Measurements from ENCODE around the gene PITPNC1. TPM values are rescaled to one million over a fixed set of nuclear protein-coding genes. Genes with fewer than 3 reads are reported as not detected.
"Not testable (repeated sequence)": the region's sequence is repeated elsewhere in the genome, so short reads cannot be mapped to it uniquely, and the experiment has no call there.

Gene PITPNC1
- total RNA-seq, 1 experiment from 2014 or later: 4.2 TPM

- CTCF ChIA-PET: no interaction called here
Observed at GRCh38 chr17:67644061-67644460, 267.0 kb downstream of the PITPNC1 start.

GRCh38 chr17:67645195-67645594, 268.1 kb downstream of the PITPNC1 start:
- H3K27ac Mint-ChIP-seq (ENCODE audit: unreplicated experiment); H3K4me1 ChIP-seq; H3K9me3 Mint-ChIP-seq (ENCODE audit: unreplicated experiment); intact Hi-C loops (cut with micrococcal nuclease; ENCODE audit: unreplicated experiment); H3K4me3 ChIP-seq (ENCODE audit: low read depth, low read length); POLR2A ChIA-PET; H3K27me3 ChIP-seq (replicated peaks; ENCODE audit: control insufficient read depth, insufficient read depth, low read length); DNase-seq; H3K36me3 Mint-ChIP-seq (ENCODE audit: insufficient read depth, unreplicated experiment); H3K27me3 Mint-ChIP-seq (ENCODE audit: insufficient read depth, unreplicated experiment); H3K9me3 ChIP-seq; H3K36me3 ChIP-seq (ENCODE audit: control insufficient read depth, insufficient read depth, low read length); BruUV-seq (replicated peaks); H3K4me3 Mint-ChIP-seq (ENCODE audit: unreplicated experiment); H3K4me1 Mint-ChIP-seq (ENCODE audit: low read depth, unreplicated experiment): not testable (repeated sequence)
- CTCF ChIA-PET: interaction anchor here (0.6 to 1.0 kb wide), 4 partner anchors 43 to 1180 kb away, joined by 4 to 7 read pairs (median 6); no protein-coding TSS in a partner anchor

More at GRCh38 chr17:67644061-67644460, 267.0 kb downstream of the PITPNC1 start:
- DNase-seq: no peak
- H3K27me3 ChIP-seq (replicated peaks; ENCODE audit: control insufficient read depth, insufficient read depth, low read length): no peaks in the 10 kb centered on the region
- peaks cover 11% of the 10 kb centered on the region for H3K4me1 ChIP-seq
- H3K4me1 Mint-ChIP-seq (ENCODE audit: low read depth, unreplicated experiment): no peaks in the 10 kb centered on the region
- H3K9me3 ChIP-seq: no peaks in the 10 kb centered on the region
- POLR2A ChIA-PET: interaction anchor here (0.6 kb wide), 1 partner anchor 23 kb away, joined by 6 read pairs; no protein-coding TSS in a partner anchor
- TF ChIP-seq CTCF (IDR thresholded peaks at IDR 0.05; ENCODE audit: insufficient read depth in 1 of 2, low read depth in 1 of 2, low read length in 1 of 2, severe bottlenecking in 1 of 2, unreplicated experiment in 1 of 2): no peak
- no peak overlapping the region for H3K27ac Mint-ChIP-seq (ENCODE audit: unreplicated experiment)
- BruUV-seq (replicated peaks): no TSS peak
- no peak overlapping the region for H3K4me3 ChIP-seq (ENCODE audit: low read depth, low read length)
- intact Hi-C loops (cut with micrococcal nuclease; ENCODE audit: unreplicated experiment): no loop called here
- no peaks in the 10 kb centered on the region for H3K36me3 ChIP-seq (ENCODE audit: control insufficient read depth, insufficient read depth, low read length)
- no peaks in the 10 kb centered on the region for H3K9me3 Mint-ChIP-seq (ENCODE audit: unreplicated experiment)
- no peak overlapping the region for H3K4me3 Mint-ChIP-seq (ENCODE audit: unreplicated experiment)
- no peaks in the 10 kb centered on the region for H3K36me3 Mint-ChIP-seq (ENCODE audit: insufficient read depth, unreplicated experiment)
- H3K27me3 Mint-ChIP-seq (ENCODE audit: insufficient read depth, unreplicated experiment): no peaks in the 10 kb centered on the region

- TF ChIP-seq CTCF (IDR thresholded peaks at IDR 0.05; ENCODE audit: insufficient read depth in 1 of 2, low read depth in 1 of 2, low read length in 1 of 2, severe bottlenecking in 1 of 2, unreplicated experiment in 1 of 2): no peak
- Mint-ChIP-seq H3K4me1 (ENCODE audit: low read depth, unreplicated experiment) (no peaks in the 10 kb centered on the region), H3K27me3 (ENCODE audit: insufficient read depth, unreplicated experiment) (no peaks in the 10 kb centered on the region), H3K4me3 (ENCODE audit: unreplicated experiment) (no peak overlapping the region), H3K27ac (ENCODE audit: unreplicated experiment) (no peak overlapping the region), H3K36me3 (ENCODE audit: insufficient read depth, unreplicated experiment) (no peaks in the 10 kb centered on the region), H3K9me3 (ENCODE audit: unreplicated experiment) (no peaks in the 10 kb centered on the region)
- Histone ChIP-seq H3K4me1 (no peaks in the 10 kb centered on the region), H3K27me3 (replicated peaks; ENCODE audit: control insufficient read depth, insufficient read depth, low read length) (no peaks in the 10 kb centered on the region), H3K36me3 (ENCODE audit: control insufficient read depth, insufficient read depth, low read length) (no peaks in the 10 kb centered on the region), H3K4me3 (ENCODE audit: low read depth, low read length) (no peak overlapping the region), H3K9me3 (no peaks in the 10 kb centered on the region)
- POLR2A ChIA-PET: no interaction called here
- CTCF ChIA-PET: no interaction called here
- intact Hi-C loops (cut with micrococcal nuclease; ENCODE audit: unreplicated experiment): no loop called here
- no TSS peak for BruUV-seq (replicated peaks)
- DNase-seq: no peak
Observed at GRCh38 chr17:67646472-67646871, 269.4 kb downstream of the PITPNC1 start.

GRCh38 chr17:67647482-67647881, 270.4 kb downstream of the PITPNC1 start:
- BruUV-seq (replicated peaks): no TSS peak
- Histone ChIP-seq H3K4me1 (no peaks in the 10 kb centered on the region), H3K36me3 (ENCODE audit: control insufficient read depth, insufficient read depth, low read length) (no peaks in the 10 kb centered on the region), H3K9me3 (no peaks in the 10 kb centered on the region), H3K4me3 (ENCODE audit: low read depth, low read length) (no peak overlapping the region), H3K27me3 (replicated peaks; ENCODE audit: control insufficient read depth, insufficient read depth, low read length) (no peaks in the 10 kb centered on the region)
- H3K9me3 Mint-ChIP-seq (ENCODE audit: unreplicated experiment): no peaks in the 10 kb centered on the region
- TF ChIP-seq CTCF (IDR thresholded peaks at IDR 0.05; ENCODE audit: insufficient read depth in 1 of 2, low read depth in 1 of 2, low read length in 1 of 2, severe bottlenecking in 1 of 2, unreplicated experiment in 1 of 2): no peak
- no peaks in the 10 kb centered on the region for H3K27me3 Mint-ChIP-seq (ENCODE audit: insufficient read depth, unreplicated experiment)
- no peaks in the 10 kb centered on the region for H3K4me1 Mint-ChIP-seq (ENCODE audit: low read depth, unreplicated experiment)
- DNase-seq: no peak
- intact Hi-C loops (cut with micrococcal nuclease; ENCODE audit: unreplicated experiment): no loop called here
- H3K36me3 Mint-ChIP-seq (ENCODE audit: insufficient read depth, unreplicated experiment): no peaks in the 10 kb centered on the region
- no peak overlapping the region for H3K4me3 Mint-ChIP-seq (ENCODE audit: unreplicated experiment)
- ChIA-PET CTCF (no interaction called here), POLR2A (no interaction called here)
- no peak overlapping the region for H3K27ac Mint-ChIP-seq (ENCODE audit: unreplicated experiment)
